Keratinocyte (primary cell): ENCODE data around the gene TMEM233. TPM values are rescaled to one million over a fixed set of nuclear protein-coding genes. Genes with fewer than 3 reads are reported as not detected.

Experiments used
- DNase-seq: peaks from one replicate; pipeline ENCODE4 v3.0.0-alpha.2; 2011; ENCODE audit warnings: low read depth, missing footprints, low spot score
- FAIRE-seq: peaks from 2 replicates; lab custom pipeline; 2011; peaks lifted over from hg19 to GRCh38; lab: Jason Lieb, UNC
- H2AFZ ChIP-seq: 2 replicates; pipeline ENCODE4 v1.6.0; 2012; ENCODE audit warnings: low read length, control low read depth, inconsistent platforms; ENCODE audit not compliant: control insufficient read depth
- H3K27ac ChIP-seq: 2 replicates; pipeline ENCODE4 v1.5.1; 2011; ENCODE audit warnings: low read length; ENCODE audit not compliant: control insufficient read depth, insufficient read depth
- H3K27me3 ChIP-seq: 3 replicates; pipeline ENCODE4 v1.6.0; 2011; ENCODE audit warnings: low read length; ENCODE audit not compliant: control insufficient read depth, insufficient read depth; ENCODE audit errors: extremely low read depth
- H3K36me3 ChIP-seq, 2 experiments: 2 replicates in 1 of 2; 3 replicates in 1 of 2; pipeline ENCODE4 v1.5.1; 2011; ENCODE audit warnings: low read length in 2 of 2, mild to moderate bottlenecking in 1 of 2; ENCODE audit not compliant: control insufficient read depth in 2 of 2, insufficient read depth in 2 of 2; ENCODE audit errors: extremely low read depth in 1 of 2
- H3K4me1 ChIP-seq: 3 replicates; pipeline ENCODE4 v1.5.1; 2011; ENCODE audit warnings: low read length; ENCODE audit not compliant: control insufficient read depth, insufficient read depth; ENCODE audit errors: extremely low read depth
- H3K4me2 ChIP-seq: 3 replicates; pipeline ENCODE4 v1.6.0; 2011; ENCODE audit warnings: low read depth, low read length; ENCODE audit not compliant: control insufficient read depth, insufficient read depth; ENCODE audit errors: extremely low read depth
- H3K4me3 ChIP-seq, 3 experiments: fragments of 200-600 bp in 1 of 3; sonication (generic) in 1 of 3; 2 replicates in 2 of 3; 3 replicates in 1 of 3; pipeline ENCODE4 v1.5.1; 2011 to 2016; ENCODE audit warnings: low read length in 3 of 3, mild to moderate bottlenecking in 3 of 3, control low read depth in 2 of 3, inconsistent platforms in 1 of 3, low read depth in 1 of 3, mixed read lengths in 1 of 3, mixed run types in 1 of 3, moderate library complexity in 1 of 3; ENCODE audit not compliant: control insufficient read depth in 2 of 3, insufficient read depth in 2 of 3; ENCODE audit errors: extremely low read depth in 1 of 3
- H3K79me2 ChIP-seq: 2 replicates; pipeline ENCODE4 v1.6.0; 2012; ENCODE audit warnings: low read length; ENCODE audit not compliant: control insufficient read depth, insufficient read depth
- H3K9ac ChIP-seq: 3 replicates; pipeline ENCODE4 v1.6.0; 2011; ENCODE audit warnings: low read length; ENCODE audit not compliant: control insufficient read depth, insufficient read depth; ENCODE audit errors: extremely low read depth
- H3K9me1 ChIP-seq: 3 replicates; pipeline ENCODE4 v1.6.0; 2011; ENCODE audit warnings: low read length; ENCODE audit not compliant: control insufficient read depth, insufficient read depth; ENCODE audit errors: extremely low read depth
- H3K9me3 ChIP-seq: 2 replicates; pipeline ENCODE4 v1.5.1; 2012; ENCODE audit warnings: low read depth, low read length; ENCODE audit not compliant: control insufficient read depth
- H4K20me1 ChIP-seq: 3 replicates; pipeline ENCODE4 v1.6.0; 2011; ENCODE audit warnings: low read length; ENCODE audit not compliant: control insufficient read depth, insufficient read depth; ENCODE audit errors: extremely low read depth
- CTCF ChIP-seq, 3 experiments: IDR thresholded peaks in 1 of 3; conservative IDR thresholded peaks in 1 of 3; optimal IDR thresholded peaks in 1 of 3; 2 replicates in 2 of 3; 3 replicates in 1 of 3; pipeline versions ENCODE3 to v1.5.1; 2011; ENCODE audit warnings: low read length in 3 of 3, mild to moderate bottlenecking in 3 of 3, moderate library complexity in 2 of 3, control low read depth in 1 of 3, inconsistent platforms in 1 of 3; ENCODE audit not compliant: insufficient read depth in 2 of 3; ENCODE audit errors: extremely low read depth in 1 of 3
- EZH2 ChIP-seq: IDR thresholded peaks from one replicate; pipeline ENCODE4 v1.6.1; 2012; ENCODE audit warnings: inconsistent platforms, mild to moderate bottlenecking, low read length, moderate library complexity
- dilution Hi-C: fragments of 300-500 bp; cut with MboI; formaldehyde crosslinking; loops from one replicate; pipeline ENCODE4 v1.7.0; 2020; ENCODE audit warnings: low sequenced_read_pairs; ENCODE audit not compliant: extremely low pct_ligation_motif_present
- polyA plus RNA-seq, 5 experiments: library from polyadenylated mRNA; depleted of rRNA in 3 of 5; stranded (reverse) in 3 of 5; stranded (forward) in 1 of 5; unstranded in 1 of 5; fragments of >200 nt; gene quantifications; 1 replicate in 1 of 5; 2 replicates in 3 of 5; 3 replicates in 1 of 5; pipeline versions ENCODE4 v1.2.1 to v1.2.3, GENCODE V29; 2011 to 2012; ENCODE audit warnings: missing spikeins in 2 of 5, low read depth in 1 of 5, low replicate concordance in 1 of 5

Gene TMEM233
- polyA plus RNA-seq, 1 donor (not counting 4 experiments of a cell fraction or from before 2014, with no cell fraction given), result not detected

- Histone ChIP-seq H3K36me3 (no peaks in the 10 kb centered on the region), H3K9me1 (no peaks in the 10 kb centered on the region), H3K4me2 (no peak overlapping the region), H3K4me1 (no peaks in the 10 kb centered on the region), H2AFZ (no peak overlapping the region), H4K20me1 (no peaks in the 10 kb centered on the region), H3K27ac (no peak overlapping the region), H3K79me2 (no peaks in the 10 kb centered on the region), H3K4me3 (no peak overlapping the region), H3K27me3 (peaks cover 30% of the 10 kb centered on the region), H3K9me3 (no peaks in the 10 kb centered on the region), H3K9ac (no peak overlapping the region)
- dilution Hi-C loops, result no loop called here
- no peak for FAIRE-seq
- no peak for DNase-seq
- TF ChIP-seq CTCF (optimal IDR thresholded peaks at IDR 0.05 in 1 of 3, IDR thresholded peaks at IDR 0.05 in 1 of 3, conservative IDR thresholded peaks at IDR 0.05 in 1 of 3; ENCODE audit: extremely low read depth in 1 of 3, insufficient read depth in 2 of 3, low read length in 3 of 3), result no peak
Observed at GRCh38 chr12:119598159-119598558, 4.6 kb downstream of the TMEM233 start.

DNA sequence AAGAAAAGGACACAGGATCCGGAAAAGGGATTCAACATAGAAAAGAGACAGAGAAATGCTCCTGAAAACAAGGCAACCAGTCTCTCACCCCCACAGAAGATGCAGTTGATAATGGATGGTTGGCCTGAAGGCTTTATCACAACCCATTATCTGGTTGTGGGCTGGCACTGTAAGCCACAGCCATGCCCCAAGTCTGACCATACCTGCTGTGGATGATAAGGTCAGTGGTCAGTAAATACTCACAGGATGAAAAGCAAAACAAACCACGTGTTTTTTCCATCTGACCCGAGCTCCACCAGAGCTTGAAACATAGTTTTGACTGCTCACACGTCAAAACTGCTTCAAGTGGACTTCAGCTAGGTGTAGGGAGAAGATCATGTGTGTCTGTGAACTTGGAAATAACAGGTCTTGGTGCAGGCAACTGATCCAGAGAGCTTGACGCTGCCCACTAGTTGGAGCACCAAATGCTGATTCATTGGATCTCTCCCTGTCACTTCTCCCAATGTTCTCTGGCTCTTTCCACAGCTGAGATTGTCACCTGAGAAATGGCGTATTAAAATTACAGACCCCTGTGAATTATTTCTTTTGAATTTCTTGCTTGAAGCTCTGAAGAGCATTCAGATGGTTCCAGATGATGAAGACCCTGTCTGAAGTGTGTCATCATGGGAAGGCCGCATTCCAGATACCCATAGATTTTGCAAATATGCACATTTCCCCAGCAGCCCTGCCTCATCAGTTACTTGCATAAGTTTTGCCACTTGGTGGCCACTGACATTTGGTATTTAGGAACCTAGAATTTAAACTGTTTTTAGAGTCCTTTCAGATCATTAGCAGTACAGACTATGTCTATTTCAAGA lies 8.5 kb downstream of the TMEM233 start:
- dilution Hi-C loops, result no loop called here
- Histone ChIP-seq H3K27ac (no peak overlapping the region), H3K79me2 (no peaks in the 10 kb centered on the region), H3K36me3 (no peaks in the 10 kb centered on the region), H3K4me2 (no peak overlapping the region), H3K27me3 (no peaks in the 10 kb centered on the region), H3K4me3 (no peak overlapping the region), H3K9me3 (no peaks in the 10 kb centered on the region), H3K9ac (no peak overlapping the region), H4K20me1 (no peaks in the 10 kb centered on the region), H2AFZ (no peak overlapping the region), H3K9me1 (no peaks in the 10 kb centered on the region), H3K4me1 (no peaks in the 10 kb centered on the region)
- TF ChIP-seq EZH2, result no peak
- no peak for TF ChIP-seq CTCF (optimal IDR thresholded peaks at IDR 0.05 in 1 of 3, IDR thresholded peaks at IDR 0.05 in 1 of 3, conservative IDR thresholded peaks at IDR 0.05 in 1 of 3; ENCODE audit: extremely low read depth in 1 of 3, insufficient read depth in 2 of 3, low read length in 3 of 3)
- no peak for FAIRE-seq
- no peak for DNase-seq
